Measurements from ENCODE around the gene SEPTIN3.

SEPTIN3 gene

GRCh38 chr22:41975299-41976069 is 6.2 kb downstream of the SEPTIN3 start:
- DNase-seq (ENCODE audit: low read depth), result no peak

- peak; percentile 26 for DNase-seq (ENCODE audit: low read depth)
These were observed 7.0 kb downstream of the SEPTIN3 start for GRCh38 chr22:41976070-41976901.

- DNase-seq (ENCODE audit: low read depth), result no peak
These were observed 7.8 kb downstream of the SEPTIN3 start for GRCh38 chr22:41976961-41977566.

- no peak for DNase-seq (ENCODE audit: low read depth)
These were observed 9.5 kb downstream of the SEPTIN3 start for GRCh38 chr22:41978732-41979131.

- DNase-seq (ENCODE audit: low read depth), result no peak
These were observed 10.4 kb downstream of the SEPTIN3 start for GRCh38 chr22:41979423-41980250.

- no peak for DNase-seq (ENCODE audit: low read depth)
These were observed 13.6 kb downstream of the SEPTIN3 start for GRCh38 chr22:41982865-41983264.

GRCh38 chr22:41983513-41984405 is 14.5 kb downstream of the SEPTIN3 start:
- no peak for DNase-seq (ENCODE audit: low read depth)

- no peak for DNase-seq (ENCODE audit: low read depth)
These were observed 18.0 kb downstream of the SEPTIN3 start for GRCh38 chr22:41987276-41987675.

- no peak for DNase-seq (ENCODE audit: low read depth)
These were observed 20.0 kb downstream of the SEPTIN3 start for GRCh38 chr22:41989246-41989645.

GRCh38 chr22:41991111-41991510 is 21.9 kb downstream of the SEPTIN3 start:
- DNase-seq (ENCODE audit: low read depth), result no peak

GRCh38 chr22:41992496-41992895 is 23.3 kb downstream of the SEPTIN3 start:
- no peak for DNase-seq (ENCODE audit: low read depth)

GRCh38 chr22:41995211-41995610 is 26.0 kb downstream of the SEPTIN3 start:
- no peak for DNase-seq (ENCODE audit: low read depth)

GRCh38 chr22:41996826-41997225 is 27.6 kb downstream of the SEPTIN3 start:
- no peak for DNase-seq (ENCODE audit: low read depth)

- DNase-seq (ENCODE audit: low read depth), result peak; percentile 84
These were observed 29.4 kb downstream of the SEPTIN3 start, which contains the start of gene WBP2NL for GRCh38 chr22:41998361-41999261. TSS of gene WBP2NL (plus strand) at chr22:41998788. CDS start at chr22:41998819, 31 bp downstream.

- no peak for DNase-seq (ENCODE audit: low read depth)
These were observed 31.2 kb downstream of the SEPTIN3 start for GRCh38 chr22:42000466-42000865.

- no peak for DNase-seq (ENCODE audit: low read depth)
These were observed 31.9 kb downstream of the SEPTIN3 start for GRCh38 chr22:42001121-42001520.

GRCh38 chr22:42001706-42002105 is 32.5 kb downstream of the SEPTIN3 start:
- no peak for DNase-seq (ENCODE audit: low read depth)

GRCh38 chr22:42007922-42008321 is 38.7 kb downstream of the SEPTIN3 start:
- DNase-seq (ENCODE audit: low read depth), result no peak

GRCh38 chr22:42010778-42011177 is 41.5 kb downstream of the SEPTIN3 start:
- DNase-seq (ENCODE audit: low read depth), result no peak

GRCh38 chr22:42013385-42013784 is 44.1 kb downstream of the SEPTIN3 start:
- DNase-seq (ENCODE audit: low read depth), result no peak
